Prostate gland (tissue), 2 donors: Measurements from ENCODE around the gene CD200. TPM values are rescaled to one million over a fixed set of nuclear protein-coding genes. Genes with fewer than 3 reads are reported as not detected.

Experiments used
- DNase-seq: peaks from one replicate; pipeline ENCODE4 v3.0.0-alpha.2; 2019; ENCODE audit warnings: low spot score
- H3K27ac ChIP-seq, 2 donors: fragments of 200-600 bp; sonication (generic); 2 replicates each; pipeline ENCODE4 v1.5.1; 2017 to 2019
- H3K27me3 ChIP-seq: fragments of 200-600 bp; sonication (generic); replicated peaks from 2 replicates; pipeline ENCODE4 v1.5.1; 2019; ENCODE audit not compliant: insufficient read depth
- H3K36me3 ChIP-seq, 2 donors: fragments of 200-600 bp; sonication (generic); 1 replicate in 1 of 2; 2 replicates in 1 of 2; pipeline versions ENCODE4 v1.5.1 to v1.8.1; 2017 to 2019
- H3K4me1 ChIP-seq: fragments of 200-600 bp; sonication (generic); replicated peaks from 2 replicates; pipeline ENCODE4 v1.5.1; 2019
- H3K4me3 ChIP-seq, 2 donors: fragments of 200-600 bp; sonication (generic); 2 replicates each; pipeline ENCODE4 v1.5.1; 2017 to 2019
- H3K9me3 ChIP-seq: fragments of 200-600 bp; sonication (generic); 2 replicates; pipeline ENCODE4 v1.5.1; 2017
- CTCF ChIP-seq, 4 experiments: fragments of 200-600 bp in 2 of 4; fragments of 450-650 bp in 2 of 4; sonication (generic) in 2 of 4; IDR thresholded peaks; 1 replicate in 3 of 4; 2 replicates in 1 of 4; pipeline ENCODE4 v1.5.1; 2016 to 2019; ENCODE audit warnings: antibody characterized with exemption in 4 of 4, mild to moderate bottlenecking in 2 of 4, moderate library complexity in 2 of 4
- POLR2A ChIP-seq: fragments of 450-650 bp; IDR thresholded peaks from one replicate; pipeline ENCODE4 v1.6.1; 2016; ENCODE audit warnings: antibody characterized with exemption, mild to moderate bottlenecking
- POLR2AphosphoS5 ChIP-seq: sonication (generic); formaldehyde crosslinking; IDR thresholded peaks from one replicate; pipeline ENCODE4 v1.6.1; 2017; ENCODE audit warnings: antibody characterized with exemption
- WGBS: methylation state at CpG from one replicate; pipeline ENCODE4 v1.1.5; 2018; 5-methylcytosine and 5-hydroxymethylcytosine counted together
- intact Hi-C: fragments of 100-400 bp; cut with DNase I; formaldehyde crosslinking; loops from one replicate; pipeline ENCODE4 v1.14.2; 2022
- total RNA-seq, 2 donors: library from RNA; depleted of rRNA; stranded (reverse); fragments of >200 nt; gene quantifications; one replicate each; pipeline ENCODE4 v1.1.0, GENCODE V29; 2016

The CD200 gene
- total RNA-seq, 2 donors from 2014 or later, result 5.2 to 6.3 TPM

GRCh38 chr3:112407888-112408702 is 75.1 kb downstream of the CD200 start:
- TF ChIP-seq POLR2A (no peak), CTCF (IDR thresholded peaks at IDR 0.05) (no peak)
- no peaks in the 10 kb centered on the region for H3K9me3 ChIP-seq
- no peak overlapping the region for H3K4me3 ChIP-seq
- H3K36me3 ChIP-seq, result no peaks in the 10 kb centered on the region
- no peaks in the 10 kb centered on the region for H3K27me3 ChIP-seq
- WGBS, result 51% methylated on average over 2 of the region's 2 CpGs
- H3K4me1 ChIP-seq, result no peaks in the 10 kb centered on the region
- intact Hi-C loops, result no loop called here
- peak overlapping the region; percentile 39 to 55 for H3K27ac ChIP-seq
- DNase-seq, result no peak

GRCh38 chr3:112409041-112409440 is 76.1 kb downstream of the CD200 start:
- no peak for TF ChIP-seq POLR2A
- TF ChIP-seq CTCF (IDR thresholded peaks at IDR 0.05), result no peak
- no peak for TF ChIP-seq POLR2AphosphoS5
- intact Hi-C loops, result no loop called here
- 48% methylated on average over 4 of the region's 4 CpGs for WGBS
- H3K9me3 ChIP-seq, result no peaks in the 10 kb centered on the region
- H3K4me3 ChIP-seq, result no peak overlapping the region
- no peak overlapping the region for H3K27ac ChIP-seq
- no peaks in the 10 kb centered on the region for H3K36me3 ChIP-seq
- no peak for DNase-seq
- no peaks in the 10 kb centered on the region for H3K27me3 ChIP-seq
- no peaks in the 10 kb centered on the region for H3K4me1 ChIP-seq

- H3K4me3 ChIP-seq, result no peak overlapping the region
- H3K36me3 ChIP-seq, result no peaks in the 10 kb centered on the region
- DNase-seq, result no peak
- no peaks in the 10 kb centered on the region for H3K27me3 ChIP-seq
- 78% methylated on average over 3 of the region's 3 CpGs for WGBS
- no peaks in the 10 kb centered on the region for H3K4me1 ChIP-seq
- intact Hi-C loops, result no loop called here
- TF ChIP-seq POLR2A, result no peak
- TF ChIP-seq POLR2AphosphoS5, result no peak
- no peak for TF ChIP-seq CTCF (IDR thresholded peaks at IDR 0.05)
- H3K27ac ChIP-seq, result no peak overlapping the region
- no peaks in the 10 kb centered on the region for H3K9me3 ChIP-seq
Measured at GRCh38 chr3:112411425-112411824, 78.5 kb downstream of the CD200 start.

Other genes starting within 250 kb of the CD200 start
- gene C3orf52, start 246.8 kb upstream of the CD200 start, total RNA-seq, result 10 to 100 TPM in 1 of 2 donors, 1 to 10 TPM in 1; 8.6 to 11.0 TPM
- 1 to 10 TPM in 1 of 2 donors, not detected in 1; 1.4 TPM for gene GCSAM, start 199.9 kb upstream of the CD200 start, total RNA-seq
- under 1 TPM in 1 of 2 donors, not detected in 1; 0.91 TPM for gene SLC9C1, start 38.9 kb upstream of the CD200 start, total RNA-seq
- 1 to 10 TPM in 1 of 2 donors, not detected in 1; 2.6 TPM for gene BTLA, start 166.3 kb downstream of the CD200 start, total RNA-seq
- gene ATG3, start 228.8 kb downstream of the CD200 start, total RNA-seq, result 10 to 100 TPM; 45.7 to 73.5 TPM
- 10 to 100 TPM; 40.4 to 62.3 TPM for gene SLC35A5, start 228.9 kb downstream of the CD200 start, total RNA-seq